ENCODE data around the gene MMAB.

GRCh38 chr12:109557200-109557599 is 16.1 kb downstream of the MMAB start:
- TF ChIP-seq POLR2AphosphoS5 (IDR thresholded peaks at IDR 0.05; ENCODE audit: low read depth, low read length) (no peak), CTCF (IDR thresholded peaks at IDR 0.05 in 2 of 3, conservative IDR thresholded peaks at IDR 0.05 in 1 of 3; ENCODE audit: borderline replicate concordance in 1 of 3, insufficient read depth in 1 of 3, low read depth in 2 of 3, low read length in 2 of 3) (no peak), RAD21 (IDR thresholded peaks at IDR 0.05; ENCODE audit: low read depth) (no peak), EZH2 (IDR thresholded peaks at IDR 0.05) (no peak), TCF7L2 (IDR thresholded peaks at IDR 0.05; ENCODE audit: borderline replicate concordance, extremely low read depth, insufficient read depth, insufficient read length) (no peak), JUND (IDR thresholded peaks at IDR 0.05) (no peak), CEBPB (IDR thresholded peaks at IDR 0.05; ENCODE audit: low read depth) (no peak), SP1 (IDR thresholded peaks at IDR 0.05; ENCODE audit: low read depth) (no peak), ATF3 (IDR thresholded peaks at IDR 0.05) (no peak)
- TF ChIP-seq, protein P1, sequence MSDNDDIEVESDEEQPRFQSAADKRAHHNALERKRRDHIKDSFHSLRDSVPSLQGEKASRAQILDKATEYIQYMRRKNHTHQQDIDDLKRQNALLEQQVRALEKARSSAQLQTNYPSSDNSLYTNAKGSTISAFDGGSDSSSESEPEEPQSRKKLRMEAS (IDR thresholded peaks at IDR 0.05), result no peak
